Smooth muscle cell of the brain vasculature (primary cell): ENCODE measurements around the gene CELF6.

Source experiments
- DNase-seq: peaks from one replicate; pipeline ENCODE4 v3.0.0-alpha.2; 2012; ENCODE audit warnings: low read depth, low spot score

Gene CELF6

DNA sequence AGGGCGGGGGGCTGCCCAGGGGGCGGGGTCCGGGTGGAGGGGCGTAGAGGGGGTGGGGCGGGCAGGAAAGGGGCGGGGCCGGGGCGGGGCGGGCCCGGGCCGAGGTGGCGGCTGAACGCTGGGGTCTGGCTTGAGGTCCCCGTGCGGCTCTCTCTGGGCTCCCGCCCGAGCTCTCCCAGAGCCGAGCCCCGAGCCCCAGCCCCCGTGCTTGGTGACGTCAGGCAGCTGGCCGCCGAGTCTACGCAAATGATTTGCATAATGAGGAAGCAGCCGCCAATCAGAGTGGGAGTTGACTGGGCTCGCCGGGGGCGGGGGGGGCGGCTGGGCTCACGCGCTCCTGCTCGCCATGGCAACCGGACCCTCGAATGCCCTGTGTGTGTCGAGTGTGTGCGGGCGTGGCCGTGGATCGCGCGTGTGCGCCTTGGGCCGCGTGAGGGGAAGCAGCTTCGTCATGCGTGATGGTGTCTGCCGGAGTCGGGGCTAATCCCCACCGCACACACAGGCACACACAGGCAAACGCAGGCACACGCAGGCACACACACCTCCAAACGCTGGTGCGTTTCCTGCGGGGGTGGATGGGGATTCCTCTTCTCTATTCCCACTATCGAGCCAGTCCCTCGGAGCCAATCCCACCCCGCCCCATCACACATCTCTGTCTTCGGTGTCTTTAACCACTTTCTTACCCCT is at the start of gene CELF6:
CELF6 (minus strand) TSS at position 173 of the 687 bp plus-strand sequence. CDS start 283 bp downstream, outside the sequence.
- no peak for DNase-seq

- DNase-seq: no peak
Measured at GRCh38 chr15:72368899-72369298, 48.9 kb upstream of the CELF6 start.

DNA sequence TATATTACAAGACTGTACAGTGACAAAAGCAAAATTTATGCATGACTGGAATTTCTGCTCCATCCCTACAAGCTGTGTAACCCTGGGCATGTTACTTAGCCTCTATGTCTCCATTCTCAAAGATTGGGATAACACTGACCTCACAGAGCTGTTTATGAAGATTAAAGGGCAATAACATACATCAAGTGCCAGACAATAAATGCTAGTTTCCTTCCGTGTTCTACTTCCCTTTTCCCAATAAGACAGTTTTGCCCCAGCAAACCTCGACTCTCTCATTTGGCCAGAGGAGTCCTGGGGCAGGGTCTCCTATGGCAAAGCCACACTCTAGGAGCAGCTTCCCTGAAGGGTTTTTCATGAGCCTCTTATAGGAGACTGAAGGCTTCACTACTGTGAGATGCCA is 48.4 kb upstream of the CELF6 start:
- no peak for DNase-seq

DNA sequence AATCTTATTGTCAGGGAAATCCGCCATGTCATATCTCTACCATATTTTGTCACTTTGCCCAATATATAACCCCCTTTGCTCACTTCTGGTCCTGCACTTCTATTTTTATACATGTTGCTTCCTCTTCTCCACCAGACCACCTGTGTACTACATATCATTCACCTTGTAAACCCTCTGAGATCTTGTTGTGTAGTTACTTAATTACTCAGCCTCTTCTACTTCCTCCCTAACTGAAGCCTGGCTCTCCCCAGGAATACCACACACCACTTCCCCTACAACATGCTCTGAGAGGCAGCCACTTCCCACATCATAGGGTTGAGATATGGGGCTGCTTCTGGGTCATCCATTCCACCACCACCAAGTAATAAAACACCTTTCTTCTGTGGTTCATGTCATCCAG is 45.9 kb upstream of the CELF6 start:
- no peak for DNase-seq

GRCh38 chr15:72361176-72361575 is 41.2 kb upstream of the CELF6 start:
- DNase-seq: no peak

DNA sequence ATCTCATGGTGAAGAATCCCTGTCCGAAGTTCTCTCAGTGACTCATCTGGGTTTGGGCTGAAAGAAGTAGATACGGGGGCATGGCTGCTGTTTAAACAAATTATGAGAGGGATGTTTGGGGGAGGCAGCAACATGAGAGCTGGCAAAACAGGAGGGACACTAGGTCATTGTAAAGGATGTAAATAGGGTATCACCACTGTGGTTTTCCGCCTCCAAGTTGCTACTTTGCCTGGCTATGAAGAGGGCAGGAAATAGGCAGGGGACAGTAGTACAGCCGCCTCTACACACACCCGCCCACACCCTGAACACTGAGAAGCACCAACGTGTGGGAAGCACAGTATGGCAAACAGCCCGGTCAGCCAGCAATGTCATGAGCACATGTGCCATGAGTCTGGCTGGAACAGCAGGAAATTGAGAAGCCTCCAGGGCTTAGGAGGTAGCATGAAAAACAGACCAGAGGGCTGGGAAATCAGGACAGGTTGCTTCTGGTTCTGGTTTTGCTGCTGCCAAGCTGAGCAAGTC is 38.8 kb upstream of the CELF6 start:
- no peak for DNase-seq

DNA sequence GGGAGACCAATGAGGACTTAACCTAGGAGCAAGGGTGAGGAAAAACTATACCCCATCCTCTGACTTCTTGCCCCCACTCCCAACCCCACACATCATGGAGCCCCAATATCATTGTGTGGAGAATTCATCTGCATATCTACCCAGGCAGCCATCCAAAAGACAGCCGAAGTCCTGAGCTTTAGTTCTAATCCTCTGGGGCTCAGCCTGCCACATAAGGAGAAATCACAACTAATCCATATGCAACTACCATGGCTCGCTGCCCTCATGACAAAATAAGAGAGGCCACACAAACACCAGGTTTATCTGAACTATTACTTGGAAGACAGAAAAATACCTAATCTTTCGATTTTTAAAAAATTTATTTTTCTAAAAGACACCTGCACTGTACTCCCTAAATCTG is 38.2 kb upstream of the CELF6 start:
- no peak for DNase-seq

GRCh38 chr15:72354496-72354895 is 34.5 kb upstream of the CELF6 start:
- no peak for DNase-seq

GRCh38 chr15:72353266-72353665 is 33.3 kb upstream of the CELF6 start:
- DNase-seq: no peak

DNA sequence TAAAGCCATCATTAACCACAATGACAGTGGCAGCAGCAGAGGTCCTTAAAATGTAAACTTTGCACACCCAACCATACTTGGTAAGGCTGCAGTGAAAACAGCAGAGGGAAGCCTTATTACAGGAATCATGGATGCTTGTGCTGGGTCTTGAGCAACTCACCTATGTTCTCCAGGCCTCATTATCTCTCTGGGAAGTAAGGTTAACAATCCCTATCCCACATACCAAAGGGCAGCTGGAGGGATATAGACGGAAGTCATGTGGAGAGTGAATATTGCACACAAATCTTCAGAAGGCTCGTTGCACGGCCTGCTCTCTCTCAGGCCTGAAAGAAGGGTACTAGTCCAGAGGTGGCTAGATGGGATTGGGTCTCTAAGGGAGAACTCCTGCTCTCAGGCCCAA is 25.8 kb upstream of the CELF6 start:
- no peak for DNase-seq

DNA sequence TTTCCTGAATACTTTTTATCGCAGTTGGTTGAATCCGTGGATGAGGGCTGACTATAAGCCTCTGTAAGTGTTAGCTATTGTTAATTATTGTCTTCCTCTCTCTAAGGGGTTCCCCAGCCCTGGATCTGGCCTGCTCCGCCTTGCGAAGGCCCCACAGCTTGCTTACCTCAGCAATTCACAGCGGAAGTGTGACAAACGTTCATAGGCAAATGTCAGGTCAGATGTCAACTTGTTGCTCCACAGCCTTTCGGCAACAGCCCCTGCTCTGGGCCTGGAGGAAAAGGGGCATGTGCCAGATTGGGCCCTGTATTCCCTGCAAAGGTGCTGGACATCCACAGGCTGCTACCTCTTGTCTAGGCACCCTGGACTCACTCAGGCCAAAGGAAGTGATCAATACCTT is 25.3 kb upstream of the CELF6 start:
- no peak for DNase-seq

- no peak for DNase-seq
Measured at GRCh38 chr15:72344602-72345001, 24.6 kb upstream of the CELF6 start.

DNA sequence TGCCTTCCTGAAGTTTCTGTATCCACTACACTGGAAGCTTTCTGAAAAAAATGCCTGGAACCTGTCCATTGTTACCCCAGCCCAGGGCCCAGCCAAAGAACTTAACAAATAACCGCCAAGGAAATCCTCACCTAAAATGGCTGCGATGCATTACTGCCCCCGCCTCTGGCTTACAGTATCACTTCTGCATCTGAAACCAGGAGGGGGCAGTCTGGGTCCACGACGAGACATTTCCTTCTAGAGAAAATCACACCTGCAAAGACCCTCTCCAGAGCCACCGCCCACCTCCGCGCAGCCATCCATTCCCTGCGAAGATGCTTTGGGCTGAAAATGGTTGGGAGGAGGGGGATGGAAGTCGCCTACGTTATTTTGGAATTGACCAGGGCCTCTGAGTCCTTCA is 22.4 kb upstream of the CELF6 start:
- no peak for DNase-seq

DNA sequence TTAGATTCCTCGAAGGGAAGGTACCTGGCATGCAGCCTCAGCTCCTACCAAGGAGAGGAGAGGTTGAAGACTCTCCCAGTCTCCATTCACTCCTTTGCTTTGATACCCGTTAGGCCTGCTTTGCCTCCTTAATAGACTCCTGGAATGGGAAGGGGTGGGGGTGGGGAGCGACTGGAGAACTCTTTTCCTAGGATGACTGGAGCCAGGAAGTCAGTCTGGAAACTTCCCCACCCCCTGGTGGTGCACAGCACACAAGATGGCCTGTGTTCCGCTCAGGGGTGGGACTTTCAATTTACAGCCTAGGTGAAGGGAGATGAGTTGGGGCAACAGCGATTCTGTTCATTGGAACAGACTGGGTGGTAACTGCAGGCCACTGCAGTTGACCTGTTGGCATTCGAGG is 21.4 kb upstream of the CELF6 start:
- no peak for DNase-seq

DNA sequence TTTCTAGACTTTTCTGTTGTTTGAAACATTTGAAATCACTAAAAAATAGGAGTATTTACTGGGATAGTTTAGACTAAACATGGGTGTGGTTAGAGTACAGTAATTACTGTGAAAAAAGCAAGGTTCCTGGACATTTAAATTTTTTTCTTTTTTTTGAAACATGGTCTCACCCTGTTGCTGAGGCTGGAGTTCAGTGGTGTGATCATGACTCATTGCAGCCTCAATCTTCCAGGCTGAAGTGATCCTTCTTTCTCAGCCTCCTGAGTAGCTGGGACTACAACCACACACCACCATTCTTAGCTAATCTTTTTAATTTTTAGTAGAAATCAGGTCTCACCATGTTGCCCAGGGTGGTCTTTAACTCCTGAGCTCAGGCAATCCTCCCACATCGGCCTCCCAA is 20.4 kb upstream of the CELF6 start:
- no peak for DNase-seq

GRCh38 chr15:72339777-72340177 is 19.8 kb upstream of the CELF6 start:
- DNase-seq: peak; percentile 33

DNA sequence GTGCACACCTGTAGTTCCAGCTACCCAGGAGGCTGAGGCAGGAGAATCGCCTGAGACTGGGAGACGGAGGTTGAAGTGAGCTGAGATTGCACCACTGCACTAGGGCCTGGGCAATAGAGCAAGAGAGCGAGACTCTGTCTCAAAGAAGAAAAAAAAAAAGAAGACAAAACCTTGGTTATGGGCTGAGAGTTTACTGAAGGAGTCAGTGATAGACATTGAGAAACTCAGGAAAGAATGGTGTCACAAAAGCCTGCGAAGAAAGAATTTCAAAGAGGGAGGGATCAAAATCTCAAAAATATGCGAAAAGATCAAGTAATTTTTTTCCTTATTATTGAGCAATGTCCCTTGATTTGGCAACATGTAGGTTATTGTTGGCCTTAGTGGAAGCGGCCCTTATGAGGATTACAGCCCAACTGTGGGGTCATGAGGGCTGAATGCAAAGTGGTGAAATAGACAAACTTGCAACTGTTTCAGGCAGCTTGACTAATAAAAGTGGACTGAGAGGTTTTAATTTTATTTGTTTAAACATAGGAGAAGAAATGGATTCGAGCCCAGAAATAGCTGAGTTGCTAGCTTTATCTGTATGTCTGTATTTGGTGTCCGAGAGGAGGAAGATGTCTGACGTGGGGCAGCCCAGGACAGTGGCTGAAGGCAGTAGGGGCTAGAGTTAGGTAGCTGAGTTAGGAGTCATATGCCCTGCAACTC is 18.8 kb upstream of the CELF6 start:
- DNase-seq: no peak

DNA sequence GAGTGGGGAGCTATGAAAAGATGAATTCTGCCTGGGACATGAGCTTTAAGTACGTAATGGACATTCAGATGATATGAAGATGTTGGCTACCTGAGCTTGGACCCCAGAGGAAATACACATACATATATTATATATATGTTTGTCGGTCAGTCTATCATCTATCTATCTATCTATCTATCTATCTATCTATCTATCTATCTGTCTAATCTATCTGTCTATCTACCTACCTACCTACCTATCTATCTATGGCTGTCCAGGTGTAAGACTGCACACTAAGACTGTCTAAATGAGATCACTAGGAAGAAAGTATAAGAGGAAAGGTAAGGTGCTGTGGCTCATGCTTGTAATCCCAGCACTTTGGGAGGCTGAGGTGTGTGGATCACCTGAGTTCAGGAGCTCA is 18.2 kb upstream of the CELF6 start:
- no peak for DNase-seq

- DNase-seq: no peak
Measured at GRCh38 chr15:72334842-72335241, 14.9 kb upstream of the CELF6 start.

GRCh38 chr15:72331021-72331420 is 11.1 kb upstream of the CELF6 start:
- DNase-seq: no peak

DNA sequence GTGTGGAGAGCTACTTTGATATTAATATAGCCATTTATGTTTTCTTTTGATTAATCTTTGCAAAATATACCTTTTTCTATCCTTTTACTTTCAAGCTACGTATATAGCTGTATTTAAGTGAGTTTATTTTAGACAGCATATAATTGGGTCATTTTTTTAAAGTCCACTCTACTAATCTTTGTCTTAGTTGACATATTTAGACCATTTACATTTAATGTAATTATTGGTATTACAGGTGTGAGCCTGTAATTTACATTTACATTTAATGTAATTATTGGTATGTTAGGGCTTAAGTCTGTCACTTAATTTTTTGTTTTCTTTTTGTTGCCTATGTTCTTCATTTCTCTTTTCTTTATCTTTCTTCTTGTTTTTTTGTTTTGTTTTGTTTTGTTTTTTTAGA is 3.8 kb upstream of the CELF6 start:
- DNase-seq: no peak

GRCh38 chr15:72319360-72319984 is 485 bp downstream of the CELF6 start:
- DNase-seq: no peak

DNA sequence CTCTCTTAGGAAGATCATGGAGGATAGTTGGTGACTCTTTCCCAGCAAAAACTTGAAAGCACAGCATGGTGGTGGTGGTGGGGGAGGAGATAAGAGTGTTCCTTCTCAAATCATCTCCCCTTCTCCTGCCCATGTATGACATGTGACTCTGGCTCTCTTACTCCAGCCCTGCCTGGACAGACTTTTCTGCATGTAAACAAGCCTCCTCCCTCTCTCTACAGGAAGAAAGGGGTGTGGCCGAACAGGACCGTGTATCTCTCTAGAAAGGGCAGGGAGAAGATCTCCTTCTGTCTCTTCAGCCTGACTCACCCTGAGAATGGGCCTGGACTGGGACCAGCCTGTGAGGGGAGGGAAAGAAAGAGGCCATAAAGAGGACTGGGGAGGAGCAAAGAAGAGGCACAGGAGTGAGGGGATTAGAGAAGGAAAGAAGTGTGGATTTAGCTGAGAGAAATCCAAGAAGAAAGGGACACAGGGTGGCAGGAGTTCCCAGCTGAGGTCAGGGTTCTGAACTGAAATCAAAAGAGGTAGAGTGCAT is 1.5 kb downstream of the CELF6 start:
- no peak for DNase-seq
